ENCODE data around the gene CXCL1. TPM values are rescaled to one million over a fixed set of nuclear protein-coding genes. Genes with fewer than 3 reads are reported as not detected.

CXCL1 gene
- total RNA-seq, 4 donors from 2014 or later, result 0.84 to 2.7 (median 1.3) TPM; not detected in 1

DNA sequence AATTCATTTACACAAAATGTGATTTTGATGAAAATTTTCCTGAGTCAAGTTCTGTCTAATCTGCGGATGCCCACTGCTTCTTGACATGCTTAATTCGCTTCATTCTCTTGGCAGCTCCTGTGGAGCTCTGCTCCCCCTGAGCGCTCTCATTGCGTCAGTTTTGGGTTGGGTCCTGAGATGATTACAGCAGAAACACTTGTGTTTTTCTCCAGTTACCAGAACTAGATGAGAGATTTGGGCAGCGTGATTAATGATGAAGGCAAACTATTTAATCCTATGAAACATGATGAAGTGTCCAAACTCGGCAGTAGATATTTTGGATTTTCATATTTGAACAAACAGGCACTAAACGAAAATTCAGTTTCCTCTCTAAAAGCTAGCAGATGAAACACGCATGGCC, 4.2 kb upstream of the CXCL1 start:
- H3K27me3 ChIP-seq, result peaks cover 0 to 11% of the 10 kb centered on the region in 2 donors
- H3K9me3 ChIP-seq, result no peaks in the 10 kb centered on the region
- no peak for TF ChIP-seq POLR2A (IDR thresholded peaks at IDR 0.05)
- peak in 1 of 2 donors; percentile 14 for TF ChIP-seq EP300 (IDR thresholded peaks at IDR 0.05)
- TF ChIP-seq CTCF (IDR thresholded peaks at IDR 0.05), result no peak
- 73 to 81% methylated on average over 8 of the region's 8 CpGs for WGBS, 2 donors
- H3K4me3 ChIP-seq, result no peak overlapping the region
- no peaks in the 10 kb centered on the region for H3K36me3 ChIP-seq
- peaks cover 0 to 20% (median 0%) of the 10 kb centered on the region in 4 donors for H3K4me1 ChIP-seq
- DNase-seq (ENCODE audit: low spot score in 2 of 2), result no peak
- H3K27ac ChIP-seq, result no peak overlapping the region

GRCh38 chr4:73865431-73866096, 3.6 kb upstream of the CXCL1 start:
- H3K36me3 ChIP-seq, result no peaks in the 10 kb centered on the region
- WGBS, 2 donors, result 76 to 88% methylated on average over 5 of the region's 5 CpGs
- TF ChIP-seq CTCF (IDR thresholded peaks at IDR 0.05), result no peak
- no peak for TF ChIP-seq POLR2A (IDR thresholded peaks at IDR 0.05)
- no peak for TF ChIP-seq EP300 (IDR thresholded peaks at IDR 0.05)
- no peaks in the 10 kb centered on the region for H3K9me3 ChIP-seq
- no peak overlapping the region for H3K4me3 ChIP-seq
- peaks cover 0 to 18% (median 0%) of the 10 kb centered on the region in 4 donors for H3K4me1 ChIP-seq
- H3K27me3 ChIP-seq, result peaks cover 0 to 14% of the 10 kb centered on the region in 2 donors
- H3K27ac ChIP-seq, result no peak overlapping the region
- DNase-seq (ENCODE audit: low spot score in 2 of 2), result no peak

- no peak for DNase-seq (ENCODE audit: low spot score in 2 of 2)
- no peak overlapping the region for H3K27ac ChIP-seq
- H3K36me3 ChIP-seq, result no peaks in the 10 kb centered on the region
- TF ChIP-seq EP300 (IDR thresholded peaks at IDR 0.05), result no peak
- TF ChIP-seq CTCF (IDR thresholded peaks at IDR 0.05), result no peak
- TF ChIP-seq POLR2A (IDR thresholded peaks at IDR 0.05), result no peak
- H3K4me3 ChIP-seq, result no peak overlapping the region
- H3K27me3 ChIP-seq, result peaks cover 0 to 14% of the 10 kb centered on the region in 2 donors
- WGBS, 2 donors, result 40 to 41% methylated on average over 2 of the region's 2 CpGs
- peaks cover 0 to 18% (median 0%) of the 10 kb centered on the region in 4 donors for H3K4me1 ChIP-seq
- no peaks in the 10 kb centered on the region for H3K9me3 ChIP-seq
These were observed 2.9 kb upstream of the CXCL1 start for GRCh38 chr4:73866246-73866645.

- no peaks in the 10 kb centered on the region for H3K9me3 ChIP-seq
- DNase-seq (ENCODE audit: low spot score in 2 of 2), result no peak
- H3K4me1 ChIP-seq, result peaks cover 0 to 18% (median 0%) of the 10 kb centered on the region in 4 donors
- WGBS, 2 donors, result 86 to 96% methylated on average over 3 of the region's 3 CpGs
- no peaks in the 10 kb centered on the region for H3K36me3 ChIP-seq
- no peak overlapping the region for H3K4me3 ChIP-seq
- TF ChIP-seq POLR2A (IDR thresholded peaks at IDR 0.05), result no peak
- TF ChIP-seq EP300 (IDR thresholded peaks at IDR 0.05), result no peak
- H3K27me3 ChIP-seq, result peaks cover 0 to 19% of the 10 kb centered on the region in 2 donors
- H3K27ac ChIP-seq, result no peak overlapping the region
These were observed 1.4 kb upstream of the CXCL1 start for GRCh38 chr4:73867783-73868182.

DNA sequence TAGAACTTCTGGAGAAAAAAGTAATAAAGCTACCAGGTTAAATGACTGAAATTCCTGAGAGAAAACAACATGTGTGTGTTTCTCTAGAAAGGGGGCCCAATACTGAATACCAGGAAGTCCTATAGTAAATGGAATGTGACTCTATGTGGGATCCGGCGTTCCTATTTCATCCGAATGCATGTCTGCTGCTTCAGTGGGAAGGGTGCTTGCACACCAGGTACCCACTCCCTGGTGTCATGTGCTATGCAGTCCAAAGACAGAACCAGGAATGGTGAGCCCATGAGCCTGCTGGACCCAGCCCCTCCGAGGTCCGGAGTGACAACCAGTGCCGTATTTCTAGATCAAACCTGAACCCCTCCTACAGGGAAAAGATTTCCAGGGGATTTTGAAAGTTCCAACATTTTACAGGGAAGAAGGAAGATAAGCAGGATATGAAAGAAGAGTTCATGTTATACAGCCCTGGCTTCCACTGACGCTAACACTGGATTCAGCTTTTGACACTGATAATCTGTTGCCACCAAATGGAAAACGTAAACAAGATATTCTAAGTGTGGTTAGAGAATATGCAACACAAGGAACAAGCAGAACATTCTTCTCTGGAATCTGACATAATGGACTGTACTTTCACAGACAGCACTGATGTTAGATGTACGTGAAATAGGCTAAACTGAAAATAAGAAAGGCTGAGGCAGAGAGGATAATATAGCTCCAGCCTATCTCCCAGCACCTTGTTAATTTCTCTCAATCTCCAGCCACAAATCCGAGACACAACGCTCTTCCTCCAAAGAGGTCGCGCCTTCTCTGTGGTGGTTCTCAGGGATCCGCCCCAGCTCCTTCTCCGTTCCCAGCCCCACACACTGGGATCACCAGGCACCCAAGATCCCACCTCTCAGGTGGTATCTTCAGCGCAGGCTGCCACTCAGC, 725 bp upstream of the CXCL1 start:
- peak overlapping the region; percentile 35 to 68 (median 56) for H3K4me3 ChIP-seq
- H3K36me3 ChIP-seq, result no peaks in the 10 kb centered on the region
- H3K4me1 ChIP-seq, result peaks cover 0 to 18% (median 0%) of the 10 kb centered on the region in 4 donors
- H3K27ac ChIP-seq, result peak overlapping the region in 2 of 4 donors; percentile 51 to 78
- DNase-seq (ENCODE audit: low spot score in 2 of 2), result no peak
- 39 to 41% methylated on average over 16 of the region's 16 CpGs for WGBS, 2 donors
- no peak for TF ChIP-seq CTCF (IDR thresholded peaks at IDR 0.05)
- no peak for TF ChIP-seq EP300 (IDR thresholded peaks at IDR 0.05)
- TF ChIP-seq POLR2A (IDR thresholded peaks at IDR 0.05), result no peak
- no peaks in the 10 kb centered on the region for H3K9me3 ChIP-seq
- peaks cover 0 to 22% of the 10 kb centered on the region in 2 donors for H3K27me3 ChIP-seq

All from tibial nerve (tissue), 4 donors.